Measurements from ENCODE around the gene ITIH5. TPM values are rescaled to one million over a fixed set of nuclear protein-coding genes. Genes with fewer than 3 reads are reported as not detected.

The ITIH5 gene
- polyA plus RNA-seq, 1 donor from 2014 or later: 0.28 TPM

DNA sequence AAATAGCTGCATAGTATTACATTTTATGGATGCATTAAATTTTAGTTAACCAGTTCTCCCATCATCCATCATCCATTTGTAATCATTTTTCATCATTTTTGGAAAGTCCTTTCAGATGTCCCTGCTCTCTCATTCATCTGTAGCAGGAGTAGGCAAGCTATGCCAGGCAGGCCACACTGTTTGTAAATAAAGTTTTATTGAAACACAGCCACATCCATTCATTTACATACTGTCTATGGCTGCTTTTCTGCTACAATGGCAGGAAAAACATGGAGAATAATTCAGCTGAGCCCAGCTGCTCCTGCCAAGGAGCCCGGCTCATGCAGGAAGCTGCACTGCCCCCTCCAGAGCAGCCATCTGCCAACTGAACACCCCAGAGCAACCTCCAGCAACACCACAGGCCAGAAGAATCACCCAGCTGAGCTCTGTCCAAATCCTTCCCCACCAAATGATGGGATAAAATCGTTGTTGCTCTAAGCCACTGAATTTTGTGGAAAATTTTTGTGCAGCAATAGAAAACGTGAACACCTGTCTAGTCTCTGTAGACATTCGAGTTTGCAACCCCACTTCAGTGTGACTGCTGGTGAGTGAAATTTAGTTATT, 19.6 kb downstream of the ITIH5 start:
- no peak overlapping the region for H3K9ac ChIP-seq (ENCODE audit: low read length)
- H3K9me2 ChIP-seq (ENCODE audit: insufficient read depth, low read length): no peaks in the 10 kb centered on the region
- H3F3A ChIP-seq (ENCODE audit: insufficient read depth, low read length, poor library complexity, severe bottlenecking): no peaks in the 10 kb centered on the region
- no peak overlapping the region for H3K4me2 ChIP-seq (ENCODE audit: low read length)
- TF ChIP-seq REST (IDR thresholded peaks at IDR 0.05; ENCODE audit: borderline replicate concordance) (no peak), MXI1 (conservative IDR thresholded peaks at IDR 0.05; ENCODE audit: poor library complexity, severe bottlenecking) (no peak), SMC3 (conservative IDR thresholded peaks at IDR 0.05; ENCODE audit: poor library complexity) (no peak), EP300 (conservative IDR thresholded peaks at IDR 0.05; ENCODE audit: poor library complexity, severe bottlenecking) (no peak), EZH2 (IDR thresholded peaks at IDR 0.05; ENCODE audit: borderline replicate concordance, insufficient read depth, low read length, poor library complexity, severe bottlenecking) (no peak)
- H3K9me3 ChIP-seq (ENCODE audit: low read length): no peaks in the 10 kb centered on the region
- no peaks in the 10 kb centered on the region for H4K20me1 ChIP-seq (ENCODE audit: insufficient read depth)
- H3K27me3 ChIP-seq (ENCODE audit: insufficient read depth, low read depth, low read length): no peaks in the 10 kb centered on the region
- no peak overlapping the region for H2AFZ ChIP-seq (ENCODE audit: low read depth, low read length)
- H3K36me3 ChIP-seq (ENCODE audit: insufficient read depth, low read length): no peaks in the 10 kb centered on the region
- H3K4me3 ChIP-seq (ENCODE audit: low read length): no peak overlapping the region
- no peaks in the 10 kb centered on the region for H3K79me2 ChIP-seq (replicated peaks; ENCODE audit: insufficient read depth, low read length)
- H3K27ac ChIP-seq (ENCODE audit: low read length): no peak overlapping the region

- Histone ChIP-seq H3K9me2 (ENCODE audit: insufficient read depth, low read length) (no peaks in the 10 kb centered on the region), H3K4me3 (ENCODE audit: low read length) (no peak overlapping the region), H3K4me2 (ENCODE audit: low read length) (no peak overlapping the region)
These were observed 24.2 kb downstream of the ITIH5 start for GRCh38 chr10:7642491-7643011.

More at GRCh38 chr10:7642491-7643011, 24.2 kb downstream of the ITIH5 start:
- Histone ChIP-seq H3K27me3 (ENCODE audit: insufficient read depth, low read depth, low read length) (no peaks in the 10 kb centered on the region), H3K36me3 (ENCODE audit: insufficient read depth, low read length) (no peaks in the 10 kb centered on the region), H3K27ac (ENCODE audit: low read length) (no peak overlapping the region), H3K9me3 (ENCODE audit: low read length) (no peaks in the 10 kb centered on the region), H2AFZ (ENCODE audit: low read depth, low read length) (no peak overlapping the region), H3F3A (ENCODE audit: insufficient read depth, low read length, poor library complexity, severe bottlenecking) (no peaks in the 10 kb centered on the region), H4K20me1 (ENCODE audit: insufficient read depth) (no peaks in the 10 kb centered on the region), H3K9ac (ENCODE audit: low read length) (no peak overlapping the region), H3K79me2 (replicated peaks; ENCODE audit: insufficient read depth, low read length) (no peaks in the 10 kb centered on the region)
- TF ChIP-seq CTCF (IDR thresholded peaks at IDR 0.05; ENCODE audit: poor library complexity, severe bottlenecking) (no peak), SMC3 (conservative IDR thresholded peaks at IDR 0.05; ENCODE audit: poor library complexity) (no peak), EZH2 (IDR thresholded peaks at IDR 0.05; ENCODE audit: borderline replicate concordance, insufficient read depth, low read length, poor library complexity, severe bottlenecking) (no peak), MXI1 (conservative IDR thresholded peaks at IDR 0.05; ENCODE audit: poor library complexity, severe bottlenecking) (no peak), REST (IDR thresholded peaks at IDR 0.05; ENCODE audit: borderline replicate concordance) (no peak), RAD21 (conservative IDR thresholded peaks at IDR 0.05) (no peak)
